DMS 273 treated with DMSO at 0.1 percent for 48 hours (cell line): ENCODE data around the gene HIBCH.
"Not testable (repeated sequence)": the region's sequence is repeated elsewhere in the genome, so short reads cannot be mapped to it uniquely, and the experiment has no call there.

ENCODE experiments used
- DNase-seq: peaks from one replicate; lab custom pipeline; 2025; lab: John Stamatoyannopoulos, UW

Gene HIBCH

GRCh38 chr2:190342611-190343010 is 23.0 kb upstream of the HIBCH start:
- DNase-seq: no peak

DNA sequence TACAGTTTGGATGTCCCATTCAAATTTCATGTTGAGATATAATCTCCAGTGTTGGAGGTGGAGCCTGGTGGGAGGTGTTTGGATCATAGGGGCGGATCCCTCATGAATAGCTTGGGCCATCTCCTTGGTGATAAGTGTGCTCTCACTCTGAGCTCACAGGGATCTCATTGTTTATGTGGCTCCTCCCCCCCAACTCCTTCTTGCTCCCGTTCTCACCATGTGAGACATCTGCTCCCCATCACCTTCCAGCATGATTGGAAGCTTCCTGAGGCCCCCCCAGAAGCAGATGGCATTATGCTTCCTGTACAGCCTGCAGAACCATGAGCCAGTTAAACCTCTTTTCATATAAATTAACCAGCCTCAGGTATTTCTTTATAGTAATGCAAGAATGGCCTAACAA is 20.7 kb upstream of the HIBCH start:
- no peak for DNase-seq

DNA sequence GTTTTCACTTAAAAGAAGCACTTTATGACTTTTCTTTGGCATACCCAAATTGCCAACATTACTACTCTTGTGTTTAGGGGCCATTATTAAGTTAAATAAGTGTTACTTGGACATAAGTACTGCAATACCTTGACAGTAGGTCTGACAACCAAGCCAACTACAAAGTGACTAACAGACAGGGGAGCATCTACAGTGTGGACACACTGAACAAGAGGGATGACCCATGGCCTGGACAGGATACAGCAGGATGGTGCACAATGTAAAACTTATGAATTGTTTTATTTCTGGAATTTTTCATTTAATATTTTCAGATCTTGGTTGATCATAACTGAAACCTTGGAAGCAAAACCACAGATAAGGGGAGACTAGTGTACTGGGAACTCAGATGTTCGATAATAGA is 19.8 kb upstream of the HIBCH start:
- no peak for DNase-seq

DNA sequence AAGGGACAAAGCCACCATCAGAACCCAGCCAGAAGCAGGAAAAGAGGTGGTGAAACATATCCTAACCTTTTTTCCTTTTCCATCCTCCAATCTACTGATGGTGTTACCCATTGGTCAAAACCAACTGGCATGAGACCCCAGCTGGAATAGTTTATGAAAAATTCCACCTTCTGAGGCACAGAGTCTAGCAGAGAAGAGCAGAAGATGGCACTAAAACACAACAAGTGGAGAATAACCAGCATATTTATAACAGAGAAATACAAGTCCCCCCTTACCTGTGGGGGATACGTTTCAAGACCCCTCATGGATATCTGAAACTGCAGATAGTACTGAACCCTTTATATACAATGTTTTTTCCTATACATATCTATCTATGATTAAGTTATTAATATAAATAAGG is 18.8 kb upstream of the HIBCH start:
- DNase-seq: no peak

DNA sequence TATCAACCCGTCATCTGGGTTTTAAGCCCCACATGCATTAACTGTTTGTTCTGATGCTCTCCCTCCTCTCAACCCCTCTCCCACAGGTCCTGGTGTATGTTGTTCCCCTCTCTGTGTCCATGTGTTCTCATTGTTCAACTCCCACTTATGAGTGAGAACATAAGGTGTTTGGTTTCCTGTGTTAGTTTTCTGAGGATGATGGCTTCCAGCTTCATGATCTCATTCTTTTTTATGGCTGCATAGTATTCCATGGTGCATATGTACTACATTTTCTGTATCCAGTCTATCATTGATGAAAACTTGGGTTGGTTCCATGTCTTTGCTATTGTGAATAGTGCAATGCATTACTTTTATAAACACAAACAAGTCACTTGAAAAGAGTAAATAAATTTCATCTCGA is 16.8 kb upstream of the HIBCH start:
- DNase-seq: no peak

GRCh38 chr2:190335584-190335983 is 16.0 kb upstream of the HIBCH start:
- DNase-seq: not testable (repeated sequence)

GRCh38 chr2:190335225-190335559 is 15.6 kb upstream of the HIBCH start:
- no peak for DNase-seq

- no peak for DNase-seq
Observed at GRCh38 chr2:190334479-190335224, 15.0 kb upstream of the HIBCH start.

GRCh38 chr2:190333928-190334327 is 14.3 kb upstream of the HIBCH start:
- no peak for DNase-seq

DNA sequence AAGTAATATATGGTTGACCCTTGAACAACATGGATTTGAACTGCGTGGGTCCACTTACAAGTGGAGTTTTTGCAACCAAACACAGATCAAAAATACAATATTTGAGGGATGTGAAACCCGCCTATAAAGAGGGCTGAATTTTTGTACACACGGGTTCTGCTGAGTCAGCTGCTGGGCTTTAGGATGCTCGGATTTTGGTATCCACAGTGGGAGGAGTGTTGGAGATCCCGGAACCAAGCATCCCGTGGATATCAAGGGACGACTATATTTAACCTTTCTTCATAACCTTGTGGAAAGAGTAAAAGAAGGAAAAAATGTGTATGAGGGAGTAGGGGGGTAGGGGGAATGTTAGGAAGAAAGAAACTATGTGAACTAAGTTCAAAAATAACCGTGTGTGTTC is 13.8 kb upstream of the HIBCH start:
- no peak for DNase-seq

- DNase-seq: no peak
Observed at GRCh38 chr2:190328573-190329147, 9.0 kb upstream of the HIBCH start.

- no peak for DNase-seq
Observed at GRCh38 chr2:190327867-190328572, 8.4 kb upstream of the HIBCH start.

GRCh38 chr2:190325588-190325987 is 6.0 kb upstream of the HIBCH start:
- no peak for DNase-seq

- no peak for DNase-seq
Observed at GRCh38 chr2:190323406-190323805, 3.8 kb upstream of the HIBCH start.

- no peak for DNase-seq
Observed at GRCh38 chr2:190320696-190321095, 1.1 kb upstream of the HIBCH start.

- DNase-seq: no peak
Observed at GRCh38 chr2:190318931-190319554, 583 bp downstream of the HIBCH start.

- no peak for DNase-seq
Observed at GRCh38 chr2:190318514-190318913, 1.1 kb downstream of the HIBCH start.

GRCh38 chr2:190315273-190315672 is 4.4 kb downstream of the HIBCH start:
- no peak for DNase-seq

GRCh38 chr2:190313880-190314279 is 5.7 kb downstream of the HIBCH start:
- DNase-seq: no peak

DNA sequence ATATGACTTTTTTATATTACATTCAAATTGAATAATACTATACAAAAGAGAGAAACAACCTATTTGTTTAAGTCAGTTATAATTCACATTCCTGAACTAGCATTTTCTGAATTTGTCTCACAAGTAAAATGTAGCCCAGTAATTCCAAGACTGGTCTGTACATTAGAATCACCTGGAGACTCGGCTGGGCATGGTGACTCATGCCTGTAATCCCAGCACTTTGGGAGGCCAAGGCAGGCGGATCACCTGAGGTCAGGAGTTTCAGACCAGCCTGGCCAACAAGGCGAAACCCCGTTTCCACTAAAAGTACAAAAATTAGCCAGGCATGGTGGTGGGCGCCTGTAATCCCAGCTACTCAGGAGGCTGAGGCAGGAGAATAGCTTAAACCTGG is 7.0 kb downstream of the HIBCH start:
- DNase-seq: not testable (repeated sequence)

DNA sequence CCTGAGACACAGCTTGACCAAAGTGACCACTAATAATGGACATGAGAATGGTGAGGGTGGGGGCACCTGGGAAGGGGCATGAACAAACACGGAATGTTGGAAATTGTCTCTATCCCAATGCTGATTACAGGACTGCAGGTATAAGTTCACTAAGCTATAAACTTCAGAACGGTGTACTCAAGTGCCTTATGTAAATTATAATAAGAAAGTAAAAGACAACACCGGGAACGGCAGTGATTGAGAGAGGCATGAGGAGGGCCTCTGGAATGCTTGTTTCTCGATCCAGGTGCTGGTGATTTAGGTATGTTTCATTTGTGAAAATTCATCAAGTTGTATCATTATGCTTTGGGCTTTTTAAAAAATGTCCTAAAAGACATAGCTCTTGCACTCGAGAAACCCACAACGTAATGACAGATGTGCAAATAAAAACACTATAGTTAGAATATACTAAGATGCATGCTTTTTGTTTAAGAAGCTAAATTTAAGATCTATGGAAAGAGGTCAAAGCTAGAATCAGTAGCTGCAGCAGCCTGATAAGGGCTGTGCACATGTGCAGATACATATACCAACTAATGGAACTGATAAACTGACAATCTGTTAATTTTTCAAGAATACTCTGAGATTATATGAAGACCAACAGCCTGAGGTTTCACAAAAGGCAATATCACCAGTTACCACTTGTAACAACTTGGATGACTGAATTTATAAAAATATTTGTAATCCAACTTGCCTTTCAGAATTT is 7.6 kb downstream of the HIBCH start:
- no peak for DNase-seq

GRCh38 chr2:190308031-190308430 is 11.6 kb downstream of the HIBCH start:
- DNase-seq: no peak
